HG03095 (cell line): Measurements from ENCODE around the gene COL11A1.

Experiments used
- ATAC-seq: cut with Tn5 transposase; IDR thresholded peaks from one replicate; pipeline ENCODE4 v1.9.1; 2021; ENCODE audit warnings: moderate library complexity; ENCODE audit not compliant: unreplicated experiment

Gene COL11A1

DNA sequence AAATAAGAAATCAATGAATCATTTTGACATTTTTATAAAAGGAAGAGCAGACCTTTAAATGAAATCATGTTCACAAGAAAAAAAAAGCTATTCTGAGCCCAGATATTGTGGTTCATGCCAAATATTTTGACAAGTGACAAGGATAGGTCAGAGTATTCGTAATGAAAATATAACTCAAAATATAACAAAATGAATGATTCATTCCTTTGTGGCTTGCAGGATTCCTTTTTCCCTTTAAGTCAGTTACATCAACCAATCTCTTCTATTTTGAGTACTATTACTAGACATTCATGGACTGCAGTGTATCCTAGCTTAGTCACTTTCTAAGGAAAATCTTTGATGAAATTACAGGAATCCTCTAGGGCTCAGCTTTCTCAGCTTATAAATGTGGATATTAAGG lies 188.7 kb downstream of the COL11A1 start:
- no peak for ATAC-seq

DNA sequence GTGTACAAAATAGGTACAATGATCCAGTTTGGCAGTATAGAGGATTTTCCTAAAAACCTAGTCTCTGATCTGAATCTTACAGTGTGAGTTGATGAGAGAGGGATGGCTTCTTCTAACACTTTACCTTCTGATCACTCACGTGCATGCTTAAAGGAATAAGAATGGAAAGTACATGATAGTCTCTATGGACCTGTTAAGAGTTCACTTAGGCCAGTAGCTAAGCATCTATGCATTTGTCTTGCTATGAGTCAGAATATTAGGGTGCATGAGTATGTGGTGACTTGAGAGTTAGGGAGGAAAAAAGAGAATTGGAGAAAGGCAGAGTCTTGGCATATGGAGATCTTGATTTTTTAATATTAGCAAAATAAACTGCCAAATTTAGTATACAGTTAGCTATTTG lies 206.3 kb downstream of the COL11A1 start:
- no peak for ATAC-seq

DNA sequence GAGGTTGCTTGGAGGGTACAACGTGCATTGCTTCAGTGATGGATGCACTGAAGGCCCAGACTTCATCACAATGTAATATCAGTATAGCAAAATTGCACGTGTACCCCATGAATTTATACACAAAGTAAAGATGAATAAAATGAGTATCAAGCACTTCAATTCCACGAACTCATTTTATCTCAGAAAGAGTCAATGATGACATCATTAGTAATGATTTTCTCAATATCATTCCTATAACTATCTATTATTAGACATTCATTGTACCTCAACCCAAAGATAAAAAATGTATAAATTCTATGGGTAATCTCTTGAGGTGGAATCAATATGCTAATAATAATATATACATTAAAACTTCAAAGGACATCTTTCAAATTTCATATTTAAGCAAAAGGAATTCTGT lies 208.4 kb downstream of the COL11A1 start:
- ATAC-seq = no peak

DNA sequence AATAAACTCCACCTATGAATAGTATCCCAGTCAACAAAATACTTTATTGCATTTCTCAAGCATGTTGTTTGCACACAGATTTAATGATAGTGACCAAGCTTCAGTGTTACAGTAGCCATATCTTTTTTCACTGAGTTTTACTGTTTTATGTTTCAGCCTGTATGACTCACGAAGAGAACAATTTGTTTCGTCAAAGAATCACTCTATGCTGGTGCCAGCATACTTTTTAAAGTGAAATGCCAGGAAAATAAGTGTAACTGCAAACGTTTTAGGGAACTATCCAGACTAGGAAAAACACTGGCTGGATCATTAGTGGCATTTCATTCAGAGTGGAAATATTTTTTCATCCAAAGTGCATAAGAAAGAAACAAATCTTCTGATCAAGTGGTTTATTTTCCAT lies 210.8 kb downstream of the COL11A1 start:
- no peak for ATAC-seq

DNA sequence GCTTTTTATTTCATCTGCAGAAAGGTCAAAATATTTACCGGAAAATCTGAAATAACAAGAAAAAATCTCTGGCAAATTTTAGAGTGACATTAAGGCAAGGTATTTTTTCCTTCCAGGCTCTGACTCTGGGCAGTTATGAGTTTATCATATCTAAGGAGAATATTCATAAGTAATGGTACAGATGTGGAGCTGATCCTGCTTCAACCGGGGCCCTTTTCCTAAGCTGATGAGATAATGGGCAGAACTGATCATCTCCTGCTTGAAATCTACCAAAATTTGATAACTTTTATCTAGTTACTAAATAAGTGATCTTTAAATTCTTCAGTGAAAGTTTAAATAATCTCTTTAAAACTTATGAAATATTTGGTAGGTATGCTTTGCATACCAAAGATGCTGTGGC lies 211.6 kb downstream of the COL11A1 start:
- ATAC-seq = no peak

DNA sequence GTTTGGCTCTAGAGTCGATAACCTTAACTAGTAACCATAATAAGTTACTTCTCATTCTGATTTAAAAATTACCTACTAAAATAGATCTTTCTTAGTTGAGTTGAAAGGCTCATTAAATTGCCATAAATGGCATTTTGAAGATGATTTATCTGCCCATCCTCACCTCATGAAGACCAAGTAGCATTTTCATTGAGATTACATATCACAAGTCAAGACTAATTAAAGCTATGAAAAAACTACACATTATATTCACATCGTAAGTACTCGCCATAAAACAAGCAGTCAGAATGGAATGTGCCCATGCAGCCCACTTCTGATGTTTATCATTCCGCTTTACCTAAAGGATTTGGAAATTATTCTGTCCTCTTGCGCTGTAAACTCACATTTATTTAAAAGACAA lies 212.0 kb downstream of the COL11A1 start:
- ATAC-seq = no peak

DNA sequence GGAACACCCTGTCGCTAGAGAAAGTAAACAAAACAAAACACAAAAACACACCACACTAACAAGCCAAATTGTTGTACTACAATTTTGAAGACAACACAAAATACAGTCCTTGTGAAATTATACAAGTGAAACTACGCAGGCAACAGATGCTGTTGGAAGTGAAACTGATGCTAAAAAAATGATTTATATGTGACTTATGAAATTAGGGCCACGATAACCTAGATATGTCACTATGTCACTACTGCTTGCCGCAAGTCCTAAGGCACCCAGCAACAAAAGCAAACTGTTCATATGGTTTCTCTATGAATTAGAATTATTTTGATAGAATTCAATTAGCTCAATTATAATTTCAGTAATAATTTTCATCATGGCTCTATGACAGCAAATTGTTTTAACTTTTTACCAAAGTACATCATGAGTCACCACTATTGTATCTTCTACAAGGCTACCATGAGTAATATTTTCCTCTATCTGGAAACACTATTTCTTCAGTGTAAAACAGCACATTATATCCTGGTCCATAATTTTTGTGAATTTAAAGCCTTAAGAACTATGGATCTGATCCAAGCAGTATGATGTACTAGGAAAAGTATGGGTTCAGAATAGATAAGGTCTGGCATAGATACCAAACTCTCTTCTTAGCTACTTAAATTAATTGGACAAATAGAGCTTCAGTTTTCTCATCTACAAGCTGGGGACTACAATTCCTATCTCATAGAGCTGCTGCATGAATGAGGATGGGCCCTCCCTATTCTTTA lies 216.3 kb downstream of the COL11A1 start:
- no peak for ATAC-seq

DNA sequence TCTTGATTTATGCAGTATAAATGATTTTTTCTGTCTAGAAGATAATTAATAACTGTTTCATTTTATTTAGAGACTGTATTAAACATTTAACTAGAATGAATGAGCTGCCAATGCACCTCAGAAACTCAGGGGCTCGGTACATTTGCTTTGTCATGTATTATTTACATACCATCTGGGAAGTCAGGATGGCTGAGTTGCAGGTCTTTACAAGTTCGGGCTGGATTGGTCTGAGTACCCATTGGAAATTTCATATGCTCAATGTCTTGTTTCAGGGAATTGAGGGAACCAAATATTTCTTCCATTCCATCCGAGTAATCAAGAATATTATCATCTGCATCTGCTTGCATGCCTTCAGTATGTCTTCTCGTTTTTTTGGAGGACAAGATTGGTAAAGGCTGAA lies 221.7 kb downstream of the COL11A1 start:
- ATAC-seq = no peak

DNA sequence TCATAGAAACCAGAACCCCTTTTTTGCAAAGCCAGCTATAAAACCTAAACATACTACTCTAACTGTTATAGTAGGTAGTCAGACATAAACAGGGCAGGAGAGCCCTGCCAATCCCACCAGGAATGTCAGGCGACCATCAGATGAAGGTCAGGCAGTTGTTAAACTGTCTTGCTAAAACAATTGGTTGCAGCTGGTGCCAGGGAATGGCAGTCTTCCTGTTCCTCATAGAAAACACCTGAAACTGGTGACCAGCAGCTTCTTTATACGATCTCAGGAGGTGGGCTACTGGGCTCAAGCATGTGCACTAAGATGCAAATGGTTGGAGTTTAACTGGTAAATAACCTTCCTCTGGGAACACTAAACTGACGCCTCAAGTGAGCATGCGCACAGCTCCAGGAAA lies 224.1 kb downstream of the COL11A1 start:
- ATAC-seq = no peak

DNA sequence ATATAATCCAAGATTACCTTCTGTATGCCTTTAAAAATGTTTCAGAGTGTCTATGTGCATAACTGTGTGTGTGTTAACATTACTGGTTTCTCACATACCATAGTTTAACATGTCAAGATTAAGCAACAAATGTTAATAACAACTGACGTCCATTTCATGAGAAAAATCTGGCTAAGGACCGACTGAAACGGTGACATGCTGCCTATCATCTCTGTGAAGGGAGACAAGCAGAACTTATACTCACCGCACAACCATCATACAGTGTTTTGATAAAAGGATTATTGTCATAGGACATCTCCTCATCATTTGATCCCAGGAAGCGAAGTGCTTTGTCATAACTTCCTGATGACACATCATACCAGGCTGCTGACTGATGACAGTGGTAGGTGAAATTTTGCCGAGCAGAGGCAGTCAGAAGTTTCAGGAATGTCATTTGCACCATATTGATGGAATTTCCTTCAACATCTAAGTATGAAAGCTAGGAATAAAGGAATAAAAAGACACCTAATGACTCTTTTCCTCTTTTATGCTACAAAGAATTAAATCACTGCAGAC lies 228.8 kb downstream of the COL11A1 start:
- ATAC-seq = no peak

DNA sequence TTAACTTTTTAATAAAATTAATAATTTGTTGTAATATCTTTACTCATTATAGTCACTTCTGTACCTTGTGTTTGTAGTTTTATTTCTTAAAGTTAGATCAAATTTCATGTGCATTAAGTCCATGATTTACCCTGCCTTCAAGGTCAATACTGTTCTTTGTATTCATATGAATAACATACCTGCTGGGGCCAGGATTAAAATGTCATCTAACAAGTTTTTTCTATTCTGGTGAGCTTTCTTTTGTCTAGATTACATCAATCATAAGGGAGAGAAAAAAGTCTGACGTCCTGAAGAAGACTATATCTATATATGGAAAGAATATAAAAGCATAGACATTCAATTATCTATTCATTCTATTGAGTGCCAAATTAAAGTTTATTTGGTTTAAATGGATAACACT lies 232.6 kb downstream of the COL11A1 start:
- no peak for ATAC-seq

DNA sequence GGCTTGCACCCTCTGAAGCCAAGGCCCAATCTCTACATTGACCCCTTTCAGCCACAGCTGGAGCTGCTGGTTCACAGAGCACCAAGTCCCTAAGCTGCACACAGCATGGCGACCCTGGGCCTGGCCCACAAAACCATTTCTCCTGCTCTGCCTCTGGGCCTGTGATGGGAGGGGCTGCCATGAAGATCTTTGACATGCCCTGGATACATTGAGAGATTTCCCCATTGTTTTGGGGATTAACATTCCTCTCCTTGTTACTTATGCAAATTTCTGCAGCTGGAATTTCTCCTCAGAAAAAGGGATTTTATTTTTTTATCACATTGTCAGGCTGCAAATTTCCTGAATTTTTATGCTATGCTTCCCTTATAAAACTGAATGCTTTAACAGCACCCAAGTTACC lies 235.8 kb downstream of the COL11A1 start:
- no peak for ATAC-seq

DNA sequence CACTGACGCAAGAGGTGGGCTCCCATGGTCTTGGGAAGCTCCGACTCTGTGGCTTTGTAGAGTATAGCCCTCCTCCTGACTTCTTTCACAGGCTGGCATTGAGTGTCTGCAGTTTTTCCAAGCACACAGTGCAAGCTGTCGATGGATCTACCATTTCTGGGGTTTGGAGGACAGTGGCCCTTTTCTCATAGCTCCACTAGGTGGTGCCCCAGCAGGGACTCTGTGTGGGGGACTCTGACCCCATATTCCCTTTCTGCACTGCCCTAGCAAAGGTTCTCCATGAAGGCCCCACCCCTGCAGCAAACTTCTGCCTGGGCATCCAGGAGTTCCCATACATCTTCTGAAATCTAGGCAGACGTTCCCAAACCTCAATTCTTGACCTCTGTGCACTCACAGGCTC lies 236.2 kb downstream of the COL11A1 start:
- no peak for ATAC-seq

DNA sequence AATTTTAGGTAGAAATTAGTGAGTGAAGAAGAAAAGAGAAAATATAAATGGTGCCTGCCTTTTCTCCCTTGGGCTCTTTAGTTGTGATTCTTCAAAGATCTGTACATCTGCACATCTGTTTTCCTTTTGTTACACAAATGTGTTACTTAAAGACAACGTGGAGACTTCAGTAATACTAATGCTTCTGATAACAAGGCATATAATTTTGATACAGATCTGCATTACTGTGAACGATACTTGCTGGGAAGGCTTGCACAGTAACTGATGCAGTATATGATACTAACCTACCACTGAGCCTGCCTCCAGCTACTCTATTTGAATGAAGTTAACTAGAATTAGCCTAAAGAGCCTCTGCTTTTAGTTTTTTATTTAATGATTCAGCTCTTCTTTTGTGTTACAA lies 244.6 kb downstream of the COL11A1 start:
- ATAC-seq = no peak

DNA sequence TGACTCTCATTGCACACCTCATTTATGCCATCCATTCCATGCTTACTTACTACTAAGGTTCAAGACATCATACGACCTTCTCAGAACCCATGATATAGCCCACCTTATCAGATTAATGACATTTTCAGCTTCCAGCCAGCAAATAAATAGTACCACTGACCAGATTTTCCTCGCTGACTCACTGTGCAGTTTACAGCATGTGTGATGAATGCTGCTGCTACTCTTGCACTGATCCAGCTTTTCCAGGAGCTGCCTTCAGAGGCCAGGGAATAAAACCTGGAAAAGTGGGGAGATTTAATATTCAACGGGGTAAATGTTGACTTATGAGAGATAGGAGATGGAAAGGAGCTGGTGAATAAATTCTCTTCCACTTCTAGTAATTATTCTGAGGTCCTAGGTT lies 247.1 kb downstream of the COL11A1 start:
- ATAC-seq = no peak

DNA sequence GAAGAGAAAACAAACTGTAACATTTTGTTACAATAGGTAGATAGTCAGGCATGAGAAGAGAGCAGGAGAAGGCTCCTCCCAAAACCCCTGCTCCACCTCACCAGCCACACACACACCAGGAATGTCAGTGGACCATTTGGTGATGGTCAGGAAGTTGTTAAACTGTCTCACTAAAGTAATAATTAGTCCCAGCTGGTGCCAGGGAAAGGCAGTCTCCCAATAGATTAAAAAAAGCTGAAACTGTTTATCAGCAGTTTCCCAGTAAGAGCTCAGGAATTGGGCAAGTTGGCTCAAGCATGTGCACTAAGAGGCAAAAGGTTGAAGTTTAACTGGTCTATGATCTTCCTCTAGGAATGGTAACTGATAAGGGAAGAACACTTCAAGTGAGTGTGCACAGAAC lies 249.6 kb downstream of the COL11A1 start:
- ATAC-seq = no peak

DNA sequence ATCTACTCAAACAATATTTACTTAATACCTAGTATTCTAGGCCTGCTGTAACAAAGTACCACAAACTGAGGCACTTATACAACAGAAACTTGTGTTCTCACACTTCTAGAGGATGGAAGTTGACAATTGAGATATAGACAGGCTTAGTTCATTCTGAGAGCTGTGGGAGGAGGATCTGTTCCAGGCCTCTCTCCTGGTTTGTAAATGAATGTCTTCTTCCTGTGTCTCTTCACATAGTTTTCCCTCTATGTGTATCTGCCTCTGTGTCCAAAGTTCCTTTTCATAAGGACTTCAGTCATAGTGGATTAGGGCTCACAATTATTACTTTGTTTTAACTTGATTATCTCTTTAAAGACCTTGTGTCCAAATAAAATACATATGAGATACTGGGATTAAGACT lies 251.1 kb downstream of the COL11A1 start:
- ATAC-seq = no peak

DNA sequence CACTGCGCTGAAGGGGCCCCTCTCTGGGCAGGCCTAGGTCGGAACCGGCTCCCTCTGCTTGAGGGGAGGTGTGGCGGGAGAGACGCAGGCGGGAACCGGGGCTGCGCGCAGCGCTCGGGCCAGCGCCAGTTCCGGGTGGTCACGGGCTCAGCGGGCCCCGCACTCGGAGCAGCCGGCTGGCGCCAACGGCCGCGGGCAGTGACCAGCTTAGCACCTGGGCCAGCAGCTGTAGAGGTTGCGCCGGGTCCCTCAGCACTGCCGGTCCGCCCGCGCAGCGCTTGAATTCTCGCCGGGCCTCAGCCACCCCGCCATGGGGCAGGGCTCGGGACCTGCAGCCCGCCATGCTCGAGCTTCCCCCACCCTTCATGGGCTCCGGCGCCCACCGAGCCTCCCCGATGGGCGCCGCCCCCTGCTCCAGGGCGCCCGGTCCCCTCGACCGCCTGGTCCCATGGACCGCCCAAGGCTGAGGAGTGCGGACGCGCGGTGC lies 254.6 kb downstream of the COL11A1 start:
- ATAC-seq = no peak

DNA sequence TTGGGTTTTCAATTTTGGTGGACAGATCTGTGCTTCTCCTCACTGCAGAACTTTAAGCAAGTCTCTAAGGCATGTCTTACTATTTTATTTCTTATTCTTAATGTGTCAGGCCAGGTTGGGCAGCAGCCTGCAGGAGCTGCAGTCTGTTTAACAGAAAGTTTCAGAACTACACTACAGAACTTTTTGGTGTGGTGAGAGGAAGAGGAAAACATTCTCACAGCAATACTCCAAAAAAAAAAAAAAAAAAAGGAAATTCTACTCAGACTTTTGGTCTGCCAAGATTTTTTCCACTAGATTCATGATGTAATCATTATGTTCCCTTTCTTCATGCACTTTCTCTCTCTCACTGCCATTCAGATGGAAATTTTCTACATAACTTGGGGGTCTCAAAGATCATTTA lies 255.2 kb downstream of the COL11A1 start:
- ATAC-seq = no peak

DNA sequence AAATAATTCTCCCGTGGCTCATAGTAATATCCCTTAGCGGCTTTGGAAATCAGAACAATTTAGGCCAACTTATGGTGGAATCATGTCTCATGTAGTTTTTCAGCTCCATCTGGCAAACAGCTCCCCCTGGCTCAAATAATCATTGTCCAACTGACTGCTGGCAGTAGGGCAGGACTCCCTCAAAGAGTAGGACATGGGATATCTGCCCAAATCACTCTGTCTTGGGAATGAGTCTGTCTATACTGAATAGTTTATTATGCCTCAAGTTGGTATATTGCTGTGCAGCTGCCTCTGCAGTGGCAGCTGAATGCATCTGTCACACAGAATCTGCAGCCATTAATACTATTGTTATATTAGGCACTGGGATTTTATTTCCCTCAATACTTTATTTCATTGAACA lies 255.7 kb downstream of the COL11A1 start:
- ATAC-seq = no peak

DNA sequence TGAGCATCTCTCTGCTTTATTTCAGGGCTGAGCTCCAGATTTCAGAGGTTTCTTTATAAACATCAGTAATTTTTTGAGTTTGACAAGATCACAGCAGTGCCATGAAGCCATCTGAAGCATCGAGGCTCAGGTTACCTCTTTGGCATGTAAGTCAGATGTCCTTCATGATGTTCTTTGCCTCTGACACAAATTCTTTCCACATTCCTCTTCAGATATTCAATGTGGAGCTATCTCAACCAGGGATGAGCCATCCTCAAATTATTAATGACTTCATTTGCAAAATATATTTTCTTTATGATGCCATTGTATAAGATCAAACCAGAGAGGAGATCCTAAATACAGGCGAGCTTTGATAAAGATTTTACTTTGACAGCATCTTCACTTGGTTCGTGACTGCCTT lies 256.7 kb downstream of the COL11A1 start:
- no peak for ATAC-seq

DNA sequence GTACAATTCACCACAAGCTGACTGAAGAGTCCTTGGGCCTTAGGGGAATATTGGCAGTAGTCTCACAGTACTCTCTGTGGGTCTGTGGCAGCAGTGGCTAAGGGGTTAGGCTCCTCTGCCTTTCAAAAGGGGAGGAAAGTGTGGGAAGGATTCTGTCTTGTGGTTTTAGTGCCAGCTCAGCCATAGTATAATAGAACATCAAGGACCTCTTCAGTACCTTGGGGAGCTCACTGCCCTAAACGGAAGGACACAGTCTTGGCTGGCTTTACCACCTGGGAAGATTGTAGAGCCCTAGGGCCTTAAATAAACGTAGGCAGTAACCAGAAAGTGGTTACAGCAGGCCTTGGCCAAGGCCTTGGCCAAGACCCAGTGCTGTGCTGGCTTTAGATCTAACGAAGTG lies 265.7 kb downstream of the COL11A1 start:
- no peak for ATAC-seq

DNA sequence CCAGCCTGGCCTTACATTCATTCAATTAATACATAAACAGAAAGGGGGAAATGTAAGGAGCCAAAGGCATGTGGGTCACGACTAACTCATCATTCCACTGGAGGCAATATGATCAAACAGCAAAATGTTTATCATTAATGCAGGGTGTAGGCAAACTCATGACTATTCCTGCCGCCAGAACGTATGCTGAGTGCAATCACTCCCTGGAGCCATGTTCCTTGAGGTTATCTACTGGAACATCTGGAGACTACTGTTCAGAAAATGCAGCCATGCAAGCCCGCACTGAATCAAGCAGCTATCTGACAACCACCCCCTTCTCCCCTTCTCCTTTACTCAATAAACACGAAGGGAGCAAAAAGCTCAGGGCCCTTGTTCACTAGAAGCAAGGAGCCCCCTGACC lies 267.6 kb downstream of the COL11A1 start:
- ATAC-seq = no peak
